ENCODE data around the gene PARD3.

The PARD3 gene

GRCh38 chr10:34151481-34151880, 663.6 kb downstream of the PARD3 start:
- DNase-seq (ENCODE audit: low read depth in 1 of 2, low spot score in 1 of 2) = no peak

DNA sequence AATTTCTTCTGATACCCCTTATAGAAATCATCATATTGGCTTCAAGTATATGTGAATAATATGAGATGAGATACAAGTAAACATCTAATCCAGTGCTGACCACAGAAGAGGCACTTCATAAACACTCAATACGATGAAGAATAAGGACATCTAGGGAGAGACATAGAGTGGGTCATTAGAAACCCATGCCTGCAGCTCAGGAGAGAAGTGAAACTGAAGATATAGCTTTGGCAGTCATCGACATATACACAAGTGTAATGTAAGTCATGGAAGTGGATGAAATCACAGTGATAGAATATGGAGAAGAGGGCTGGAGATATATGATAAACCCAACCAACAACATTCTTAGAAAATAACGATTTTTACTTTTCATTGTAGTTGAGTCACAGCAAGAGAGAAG, 665.0 kb downstream of the PARD3 start:
- no peak for DNase-seq (ENCODE audit: low read depth in 1 of 2, low spot score in 1 of 2)

- DNase-seq (ENCODE audit: low read depth in 1 of 2, low spot score in 1 of 2) = no peak
Observed at GRCh38 chr10:34148305-34148657, 666.8 kb downstream of the PARD3 start.

DNA sequence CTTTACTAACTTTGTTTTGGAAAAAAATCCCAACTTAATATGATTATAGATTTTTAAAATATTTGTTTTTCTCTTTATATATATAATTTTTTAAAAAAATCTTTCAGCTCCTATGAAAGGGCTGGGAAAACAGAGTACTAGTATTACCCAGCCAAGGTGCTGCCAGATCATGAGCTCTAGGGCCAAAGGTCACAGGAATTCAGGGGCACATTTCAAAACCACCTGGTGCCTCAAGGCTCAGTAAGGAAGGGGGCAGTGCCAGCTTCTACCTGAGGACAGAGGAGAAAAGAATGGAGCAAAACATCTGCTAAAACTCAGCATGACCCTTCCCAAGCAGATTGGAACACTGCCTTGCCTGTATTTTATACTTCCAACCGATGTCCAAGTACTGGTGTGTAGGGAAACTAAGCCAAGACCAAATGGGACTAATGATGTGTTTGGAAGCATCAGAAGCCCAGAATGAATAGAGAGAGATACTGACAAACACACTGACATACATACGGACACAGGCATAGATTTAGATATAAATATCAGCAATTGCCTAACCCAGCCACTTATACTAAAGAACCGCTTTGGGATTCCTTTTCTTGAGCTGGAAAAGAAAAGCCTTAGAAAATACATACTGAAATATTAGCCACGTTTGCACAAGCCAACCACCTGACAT, 667.3 kb downstream of the PARD3 start:
- no peak for DNase-seq (ENCODE audit: low read depth in 1 of 2, low spot score in 1 of 2)

- DNase-seq (ENCODE audit: low read depth in 1 of 2, low spot score in 1 of 2) = no peak
Observed at GRCh38 chr10:34145715-34146114, 669.4 kb downstream of the PARD3 start.

DNA sequence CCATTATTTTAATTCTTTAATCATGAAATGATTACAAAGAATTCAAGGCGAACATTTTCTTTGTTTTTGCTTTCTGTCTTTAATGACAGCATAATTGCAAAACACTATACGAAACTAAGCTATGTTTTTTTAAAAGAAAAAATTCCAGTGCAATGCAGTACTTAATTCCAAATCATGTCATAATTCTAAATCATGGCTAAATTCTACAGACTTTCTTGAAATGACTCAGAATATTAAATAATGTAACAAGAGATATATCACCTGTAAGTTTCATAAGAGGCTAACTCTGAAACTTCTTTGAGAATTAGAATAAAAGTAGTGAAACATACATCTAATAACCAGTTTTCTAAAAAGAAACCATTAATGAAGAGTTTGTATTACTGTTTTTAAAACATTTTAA, 671.6 kb downstream of the PARD3 start:
- DNase-seq (ENCODE audit: low read depth in 1 of 2, low spot score in 1 of 2) = no peak

- no peak for DNase-seq (ENCODE audit: low read depth in 1 of 2, low spot score in 1 of 2)
Observed at GRCh38 chr10:34141032-34141680, 673.9 kb downstream of the PARD3 start.

GRCh38 chr10:34139559-34139958, 675.5 kb downstream of the PARD3 start:
- no peak for DNase-seq (ENCODE audit: low read depth in 1 of 2, low spot score in 1 of 2)

GRCh38 chr10:34137955-34138354, 677.1 kb downstream of the PARD3 start:
- DNase-seq (ENCODE audit: low read depth in 1 of 2, low spot score in 1 of 2) = no peak

GRCh38 chr10:34137201-34137600, 677.9 kb downstream of the PARD3 start:
- no peak for DNase-seq (ENCODE audit: low read depth in 1 of 2, low spot score in 1 of 2)

GRCh38 chr10:34135515-34135914, 679.6 kb downstream of the PARD3 start:
- DNase-seq (ENCODE audit: low read depth in 1 of 2, low spot score in 1 of 2) = no peak

DNA sequence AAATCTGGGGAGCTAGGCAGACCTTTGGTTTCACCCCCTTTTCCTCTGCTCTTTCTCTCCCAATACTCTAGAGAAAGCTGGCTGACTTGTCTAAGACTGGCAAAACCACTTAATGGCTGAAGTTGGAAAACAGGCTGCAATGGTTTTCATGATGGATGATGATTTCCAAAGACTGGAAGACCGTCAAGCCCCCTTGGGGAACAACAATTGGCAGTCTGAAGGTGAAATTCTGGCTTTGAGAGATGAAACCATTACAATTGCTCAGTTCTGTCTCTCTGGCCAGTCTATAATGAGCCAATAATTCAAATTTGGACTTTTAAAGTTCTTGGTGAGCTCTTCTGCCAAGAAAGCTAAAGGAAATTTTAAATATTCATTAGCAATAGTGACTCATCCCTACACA, 680.5 kb downstream of the PARD3 start:
- DNase-seq (ENCODE audit: low read depth in 1 of 2, low spot score in 1 of 2) = no peak

GRCh38 chr10:34133406-34133805, 681.7 kb downstream of the PARD3 start:
- DNase-seq (ENCODE audit: low read depth in 1 of 2, low spot score in 1 of 2) = no peak

- DNase-seq (ENCODE audit: low read depth in 1 of 2, low spot score in 1 of 2) = no peak
Observed at GRCh38 chr10:34131152-34131551, 683.9 kb downstream of the PARD3 start.

DNA sequence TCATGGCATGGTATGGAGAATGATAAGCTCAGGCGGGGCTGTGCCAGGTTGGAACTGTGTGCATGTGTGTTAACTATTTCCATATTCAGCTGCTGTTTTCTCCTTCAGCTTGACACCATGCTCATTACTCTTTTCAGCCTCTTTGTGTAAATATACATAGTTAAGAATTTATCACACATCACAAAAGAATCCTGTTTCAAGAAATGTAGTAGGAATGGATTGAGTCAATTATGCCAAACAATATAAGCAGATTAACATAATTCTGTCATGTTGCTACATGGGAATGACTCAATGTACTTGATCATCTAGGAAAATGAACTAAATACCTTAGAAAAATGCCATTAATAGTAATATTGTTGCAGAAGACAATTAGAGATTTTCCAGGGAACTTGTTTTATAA, 687.4 kb downstream of the PARD3 start:
- no peak for DNase-seq (ENCODE audit: low read depth in 1 of 2, low spot score in 1 of 2)

DNA sequence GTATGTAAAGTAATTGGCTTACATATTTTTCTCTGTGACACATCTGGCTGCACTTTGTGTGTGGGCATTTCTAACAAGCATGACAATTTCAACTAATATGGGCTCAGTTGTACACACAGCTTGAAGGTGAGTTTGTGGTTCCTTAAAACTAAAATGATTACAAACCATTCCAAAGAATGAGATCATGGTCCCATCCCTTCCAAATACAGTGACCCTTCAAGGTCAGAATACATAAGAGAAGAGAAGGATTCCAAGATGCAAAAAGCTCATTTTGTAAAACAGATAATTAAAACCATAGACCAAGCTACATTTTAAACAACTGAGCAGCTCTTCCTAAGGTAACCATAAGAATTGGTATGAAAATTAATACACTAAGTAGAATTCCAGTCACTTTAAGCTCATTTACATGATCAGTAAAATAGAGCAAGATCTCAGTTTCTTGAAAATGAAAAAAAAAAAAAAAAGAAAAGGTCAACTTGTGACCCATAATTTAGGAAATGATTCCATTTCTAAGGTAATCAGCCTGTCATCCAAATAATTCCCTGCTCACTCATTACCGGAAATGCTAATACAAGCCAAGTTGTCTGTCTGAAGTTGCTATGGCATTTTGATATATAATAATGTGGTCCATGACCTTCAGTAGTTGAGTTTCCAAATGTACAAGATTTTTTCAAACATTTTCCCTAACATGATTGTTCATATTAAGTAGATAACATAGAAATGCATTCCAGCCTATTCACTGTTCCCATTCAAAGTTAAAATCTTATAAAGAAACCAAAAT, 688.5 kb downstream of the PARD3 start:
- no peak for DNase-seq (ENCODE audit: low read depth in 1 of 2, low spot score in 1 of 2)

- DNase-seq (ENCODE audit: low read depth in 1 of 2, low spot score in 1 of 2) = no peak
Observed at GRCh38 chr10:34125702-34126101, 689.4 kb downstream of the PARD3 start.

GRCh38 chr10:34124522-34125035, 690.5 kb downstream of the PARD3 start:
- no peak for DNase-seq (ENCODE audit: low read depth in 1 of 2, low spot score in 1 of 2)

- no peak for DNase-seq (ENCODE audit: low read depth in 1 of 2, low spot score in 1 of 2)
Observed at GRCh38 chr10:34121781-34122622, 693.1 kb downstream of the PARD3 start.

DNA sequence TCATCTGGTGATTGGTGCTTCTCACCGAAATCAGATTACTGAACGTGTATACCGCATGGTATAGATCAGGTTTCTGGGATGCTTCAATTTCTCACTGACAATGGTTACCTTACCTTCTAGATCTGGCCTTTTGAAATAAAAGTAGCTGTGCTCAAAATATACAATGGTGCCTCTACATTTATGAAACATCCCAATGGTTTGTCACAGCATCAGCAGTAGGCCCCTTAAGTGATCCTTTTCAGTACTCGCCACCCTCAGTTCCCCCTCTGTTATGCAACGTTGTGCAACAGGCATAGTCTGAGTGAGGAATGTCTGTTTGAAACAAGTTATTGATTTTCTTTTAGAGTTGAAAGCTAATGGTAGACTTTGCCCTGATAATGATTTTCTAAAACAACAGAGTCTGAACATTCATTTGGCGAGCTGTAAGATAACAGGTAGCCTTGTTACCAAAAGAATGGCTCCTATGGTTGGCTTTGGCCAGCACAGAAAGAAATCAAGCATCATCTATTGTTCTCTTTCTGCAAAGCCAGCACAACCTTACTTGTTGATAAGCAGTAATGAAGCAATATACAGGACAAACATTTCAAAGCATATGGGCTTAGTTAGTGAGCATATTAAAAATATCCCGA, 693.9 kb downstream of the PARD3 start:
- no peak for DNase-seq (ENCODE audit: low read depth in 1 of 2, low spot score in 1 of 2)

- no peak for DNase-seq (ENCODE audit: low read depth in 1 of 2, low spot score in 1 of 2)
Observed at GRCh38 chr10:34119456-34119855, 695.6 kb downstream of the PARD3 start.
